Smooth muscle cell (in vitro differentiated cells): ENCODE data around the gene PAAF1. TPM values are rescaled to one million over a fixed set of nuclear protein-coding genes. Genes with fewer than 3 reads are reported as not detected.

Source experiments
- DNase-seq: peaks from one replicate; lab custom pipeline; 2025; ENCODE audit not compliant: unreplicated experiment; lab: John Stamatoyannopoulos, UW
- H2AFZ ChIP-seq: fragments of 200-600 bp; sonication (generic); 2 replicates; pipeline ENCODE4 v1.6.0; 2016; ENCODE audit warnings: antibody characterized with exemption, low read depth, mild to moderate bottlenecking
- H3F3A ChIP-seq: fragments of 200-600 bp; sonication (generic); 2 replicates; pipeline ENCODE4 v1.6.0; 2017; ENCODE audit warnings: antibody characterized with exemption, low read depth
- H3K27ac ChIP-seq: fragments of 200-600 bp; sonication (generic); 2 replicates; pipeline ENCODE4 v1.5.1; 2016; ENCODE audit warnings: low read depth, mild to moderate bottlenecking
- H3K27me3 ChIP-seq: fragments of 200-600 bp; sonication (generic); 2 replicates; pipeline ENCODE4 v1.6.1; 2016; ENCODE audit warnings: low read depth, mild to moderate bottlenecking
- H3K36me3 ChIP-seq: fragments of 200-600 bp; sonication (generic); 2 replicates; pipeline ENCODE4 v1.5.1; 2016; ENCODE audit warnings: low read depth
- H3K4me1 ChIP-seq: fragments of 200-600 bp; sonication (generic); 2 replicates; pipeline ENCODE4 v1.5.1; 2016; ENCODE audit warnings: low read depth
- H3K4me2 ChIP-seq: fragments of 200-600 bp; sonication (generic); 2 replicates; pipeline ENCODE4 v1.6.0; 2016; ENCODE audit warnings: mild to moderate bottlenecking
- H3K4me3 ChIP-seq: fragments of 200-600 bp; sonication (generic); 2 replicates; pipeline ENCODE4 v1.5.1; 2016; ENCODE audit warnings: mild to moderate bottlenecking
- H3K79me2 ChIP-seq: fragments of 200-600 bp; sonication (generic); 2 replicates; pipeline ENCODE4 v1.6.0; 2016; ENCODE audit warnings: low read depth, mild to moderate bottlenecking
- H3K9ac ChIP-seq: fragments of 200-600 bp; sonication (generic); 2 replicates; pipeline ENCODE4 v1.6.0; 2016; ENCODE audit warnings: low read depth
- H3K9me3 ChIP-seq: fragments of 200-600 bp; sonication (generic); replicated peaks from 2 replicates; pipeline ENCODE4 v1.5.1; 2016; ENCODE audit warnings: low read depth
- H4K20me1 ChIP-seq: fragments of 200-600 bp; sonication (generic); 2 replicates; pipeline ENCODE4 v1.6.0; 2016; ENCODE audit warnings: low read depth
- WGBS: methylation state at CpG from one replicate; pipeline ENCODE4 v1.1.7; 2016; ENCODE audit warnings: low lambda C conversion rate; 5-methylcytosine and 5-hydroxymethylcytosine counted together
- polyA plus RNA-seq: library from polyadenylated mRNA; unstranded; fragments of >200 nt; fragmentation: Nextera tagmentation; extraction: Ambion mirVana; gene quantifications from 2 replicates; pipeline ENCODE4 v1.2.1, GENCODE V29; 2016
- total RNA-seq: library from RNA; depleted of rRNA; stranded (reverse); fragments of >200 nt; gene quantifications from 2 replicates; pipeline ENCODE4 v1.2.3, GENCODE V29; 2014
- TF ChIP-seq, protein P1 (sequence below): fragments of 200-600 bp; sonication (generic); IDR thresholded peaks from 2 replicates; pipeline ENCODE4 v1.5.1; 2017; ENCODE audit warnings: borderline replicate concordance, mild to moderate bottlenecking, antibody characterized with exemption; ENCODE audit not compliant: insufficient read depth, poor library complexity, severe bottlenecking

The PAAF1 gene
- total and polyA plus RNA-seq, 2 experiments from 2014 or later: 10.8 to 34.9 TPM

DNA sequence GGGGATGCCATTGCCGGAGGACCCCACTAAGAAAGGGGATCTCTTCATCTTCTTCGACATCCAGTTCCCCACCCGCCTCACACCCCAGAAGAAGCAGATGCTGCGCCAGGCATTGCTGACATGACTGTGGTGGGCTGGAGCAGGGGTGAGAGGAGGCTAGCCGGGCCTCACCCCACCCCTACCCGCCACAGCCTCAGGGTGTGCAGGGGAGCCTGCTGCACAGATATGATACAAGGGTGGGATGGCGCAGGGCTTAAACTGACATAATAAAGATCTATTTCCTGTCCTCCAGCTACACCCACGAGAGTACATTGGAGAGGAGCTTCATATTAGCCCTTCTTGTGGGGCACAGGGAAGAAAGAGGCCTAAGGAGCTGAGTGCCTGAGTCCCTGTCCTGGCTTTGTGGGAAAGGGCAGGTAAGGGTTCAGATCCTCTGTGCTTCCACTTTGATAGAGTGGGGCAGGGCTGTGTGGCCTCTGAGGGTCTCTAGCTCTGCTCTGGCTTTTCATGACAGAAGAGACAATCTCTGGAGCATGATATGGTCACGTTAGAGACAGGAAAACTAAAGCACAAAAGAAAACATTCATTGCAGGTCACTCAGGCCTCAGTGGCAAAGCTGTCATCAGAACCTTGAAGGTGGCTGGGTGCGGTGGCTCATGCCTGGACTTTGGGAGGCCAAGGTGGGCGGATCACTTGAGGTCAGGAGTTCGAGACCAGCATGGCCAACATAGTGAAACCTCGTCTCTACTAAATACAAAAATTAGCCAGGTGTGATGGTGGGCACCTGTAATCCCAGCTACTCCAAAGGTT lies 93.4 kb downstream of the PAAF1 start:
- TF ChIP-seq, protein P1, sequence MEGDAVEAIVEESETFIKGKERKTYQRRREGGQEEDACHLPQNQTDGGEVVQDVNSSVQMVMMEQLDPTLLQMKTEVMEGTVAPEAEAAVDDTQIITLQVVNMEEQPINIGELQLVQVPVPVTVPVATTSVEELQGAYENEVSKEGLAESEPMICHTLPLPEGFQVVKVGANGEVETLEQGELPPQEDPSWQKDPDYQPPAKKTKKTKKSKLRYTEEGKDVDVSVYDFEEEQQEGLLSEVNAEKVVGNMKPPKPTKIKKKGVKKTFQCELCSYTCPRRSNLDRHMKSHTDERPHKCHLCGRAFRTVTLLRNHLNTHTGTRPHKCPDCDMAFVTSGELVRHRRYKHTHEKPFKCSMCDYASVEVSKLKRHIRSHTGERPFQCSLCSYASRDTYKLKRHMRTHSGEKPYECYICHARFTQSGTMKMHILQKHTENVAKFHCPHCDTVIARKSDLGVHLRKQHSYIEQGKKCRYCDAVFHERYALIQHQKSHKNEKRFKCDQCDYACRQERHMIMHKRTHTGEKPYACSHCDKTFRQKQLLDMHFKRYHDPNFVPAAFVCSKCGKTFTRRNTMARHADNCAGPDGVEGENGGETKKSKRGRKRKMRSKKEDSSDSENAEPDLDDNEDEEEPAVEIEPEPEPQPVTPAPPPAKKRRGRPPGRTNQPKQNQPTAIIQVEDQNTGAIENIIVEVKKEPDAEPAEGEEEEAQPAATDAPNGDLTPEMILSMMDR: no peak
- no peak overlapping the region for H3K4me2 ChIP-seq
- 84% methylated on average over 13 of the region's 13 CpGs for WGBS
- no peak overlapping the region for H3K27ac ChIP-seq
- H2AFZ ChIP-seq: no peak overlapping the region
- H3K79me2 ChIP-seq: no peaks in the 10 kb centered on the region
- H3F3A ChIP-seq: no peaks in the 10 kb centered on the region
- no peaks in the 10 kb centered on the region for H3K4me1 ChIP-seq
- H3K9me3 ChIP-seq: no peaks in the 10 kb centered on the region
- H3K36me3 ChIP-seq: no peaks in the 10 kb centered on the region
- no peak overlapping the region for H3K4me3 ChIP-seq
- no peaks in the 10 kb centered on the region for H4K20me1 ChIP-seq
- no peak overlapping the region for H3K9ac ChIP-seq
- no peaks in the 10 kb centered on the region for H3K27me3 ChIP-seq
- no peak for DNase-seq

- Histone ChIP-seq H3K27ac (no peak overlapping the region), H3K36me3 (no peaks in the 10 kb centered on the region), H3K9ac (no peak overlapping the region), H3F3A (no peaks in the 10 kb centered on the region), H3K9me3 (no peaks in the 10 kb centered on the region), H3K4me1 (no peaks in the 10 kb centered on the region), H4K20me1 (no peaks in the 10 kb centered on the region), H2AFZ (no peak overlapping the region), H3K4me2 (no peak overlapping the region), H3K79me2 (no peaks in the 10 kb centered on the region), H3K4me3 (no peak overlapping the region), H3K27me3 (no peaks in the 10 kb centered on the region)
- WGBS: 75% methylated on average over 6 of the region's 6 CpGs
- no peak for DNase-seq
- TF ChIP-seq, protein P1: no peak
These were observed 94.4 kb downstream of the PAAF1 start for GRCh38 chr11:73971175-73971719.

DNA sequence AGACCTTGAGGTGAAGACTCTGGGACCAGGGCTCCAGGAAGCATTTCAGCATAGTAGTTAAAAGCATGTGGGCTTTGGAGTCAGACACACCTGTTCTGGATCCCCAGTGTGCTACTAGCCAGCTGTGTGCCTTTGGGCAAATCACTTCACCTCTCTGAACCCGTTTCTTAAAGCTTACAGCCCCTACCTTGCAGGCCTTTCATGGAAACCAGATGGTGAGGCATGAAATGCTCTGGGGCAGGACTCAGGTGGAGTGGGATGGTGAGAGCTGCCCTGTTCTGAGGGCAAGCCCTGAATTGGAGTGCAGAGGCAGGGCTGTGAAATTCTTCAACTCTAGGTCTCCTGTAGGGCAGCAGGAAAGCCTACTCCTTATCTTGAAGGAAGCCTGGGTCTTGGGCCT lies 95.4 kb downstream of the PAAF1 start:
- no peaks in the 10 kb centered on the region for H3K27me3 ChIP-seq
- no peak overlapping the region for H3K27ac ChIP-seq
- H4K20me1 ChIP-seq: no peaks in the 10 kb centered on the region
- no peak overlapping the region for H3K4me2 ChIP-seq
- no peaks in the 10 kb centered on the region for H3K4me1 ChIP-seq
- 86% methylated on average over 1 of the region's 1 CpG for WGBS
- no peaks in the 10 kb centered on the region for H3K36me3 ChIP-seq
- H3K4me3 ChIP-seq: no peak overlapping the region
- TF ChIP-seq, protein P1: no peak
- DNase-seq: no peak
- H3K79me2 ChIP-seq: no peaks in the 10 kb centered on the region
- no peak overlapping the region for H3K9ac ChIP-seq
- H3F3A ChIP-seq: no peaks in the 10 kb centered on the region
- no peaks in the 10 kb centered on the region for H3K9me3 ChIP-seq
- H2AFZ ChIP-seq: no peak overlapping the region
